Endodermal cell (in vitro differentiated cells): ENCODE results near the gene PTPN5. TPM values are rescaled to one million over a fixed set of nuclear protein-coding genes. Genes with fewer than 3 reads are reported as not detected.

Experiments
- DNase-seq: peaks from one replicate; pipeline ENCODE4 v3.0.0-alpha.2; 2017
- H3K27ac ChIP-seq: 2 replicates; pipeline ENCODE4 v1.5.1; 2013; ENCODE audit warnings: mild to moderate bottlenecking, low read depth, low read length, moderate library complexity
- H3K27me3 ChIP-seq: 2 replicates; pipeline ENCODE4 v1.6.1; 2013; ENCODE audit warnings: mild to moderate bottlenecking, low read length, moderate library complexity; ENCODE audit not compliant: insufficient read depth, control insufficient read depth, poor library complexity, severe bottlenecking
- H3K36me3 ChIP-seq: 2 replicates; pipeline ENCODE4 v1.7.0; 2013; ENCODE audit warnings: mild to moderate bottlenecking, low read length, moderate library complexity; ENCODE audit not compliant: control insufficient read depth, insufficient read depth
- H3K4me1 ChIP-seq: one replicate; pipeline ENCODE4 v1.7.0; 2013; ENCODE audit warnings: low read length; ENCODE audit not compliant: control insufficient read depth, insufficient read depth
- H3K4me3 ChIP-seq: 2 replicates; pipeline ENCODE4 v1.5.1; 2013; ENCODE audit warnings: mild to moderate bottlenecking, low read length, moderate library complexity
- H3K9ac ChIP-seq: 2 replicates; pipeline ENCODE4 v1.6.1; 2013; ENCODE audit warnings: mild to moderate bottlenecking, low read length, moderate library complexity; ENCODE audit not compliant: poor library complexity, severe bottlenecking; ENCODE audit errors: extremely low read depth
- H3K9me3 ChIP-seq: 2 replicates; pipeline ENCODE4 v1.6.1; 2013; ENCODE audit warnings: mild to moderate bottlenecking, low read length, moderate library complexity; ENCODE audit not compliant: control insufficient read depth
- H3K27ac Mint-ChIP-seq: 2 replicates; pipeline ENCODE4 v1.8.0; 2020; ENCODE audit warnings: mixed read lengths
- H3K27me3 Mint-ChIP-seq: 2 replicates; pipeline ENCODE4 v1.8.0; 2021; ENCODE audit warnings: mild to moderate bottlenecking, mixed read lengths; ENCODE audit not compliant: insufficient read depth
- H3K36me3 Mint-ChIP-seq: 2 replicates; pipeline ENCODE4 v1.8.0; 2020; ENCODE audit warnings: low read depth, mixed read lengths
- H3K4me1 Mint-ChIP-seq: 2 replicates; pipeline ENCODE4 v1.8.0; 2020; ENCODE audit warnings: mixed read lengths
- H3K4me3 Mint-ChIP-seq: 2 replicates; pipeline ENCODE4 v1.8.0; 2020; ENCODE audit warnings: mild to moderate bottlenecking, moderate library complexity, mixed read lengths
- H3K9me3 Mint-ChIP-seq: 2 replicates; pipeline ENCODE4 v1.8.0; 2020; ENCODE audit warnings: mild to moderate bottlenecking, mixed read lengths
- CTCF ChIP-seq: fragments of 200-600 bp; sonication (generic); conservative IDR thresholded peaks from 2 replicates; pipeline ENCODE4 v1.5.0; 2021; ENCODE audit warnings: antibody characterized with exemption, mild to moderate bottlenecking
- WGBS, 2 experiments: methylation state at CpG; one replicate each; pipeline versions ENCODE4 v1.1.5 to v1.1.7; 2013; ENCODE audit warnings: missing lambda C conversion rate in 2 of 2, mixed read lengths in 1 of 2; ENCODE audit not compliant: insufficient coverage in 1 of 2, insufficient read length in 1 of 2; 5-methylcytosine and 5-hydroxymethylcytosine counted together
- total RNA-seq, 2 donors: library from RNA; stranded (reverse); fragmentation: NEBNext Ultra II Directional in 1 of 2; extraction: Animal tissue kit (Norgen Biotek cat#: 25700) in 1 of 2; gene quantifications; 2 replicates in 1 of 2; 3 replicates in 1 of 2; pipeline ENCODE4 v1.2.1, GENCODE V29; 2021

PTPN5 gene
- total RNA-seq, 2 donors from 2014 or later = 27.6 to 51.0 TPM

GRCh38 chr11:18704045-18704645 lies 87.5 kb downstream of the PTPN5 start:
- no peak overlapping the region for H3K27ac ChIP-seq
- H3K9me3 ChIP-seq = no peaks in the 10 kb centered on the region
- H3K36me3 ChIP-seq = peaks cover 4% of the 10 kb centered on the region
- Mint-ChIP-seq H3K4me1 (peaks cover 51% of the 10 kb centered on the region), H3K4me3 (no peak overlapping the region), H3K27ac (no peak overlapping the region), H3K9me3 (no peaks in the 10 kb centered on the region), H3K36me3 (peaks cover 7% of the 10 kb centered on the region), H3K27me3 (peaks cover 22% of the 10 kb centered on the region)
- no peaks in the 10 kb centered on the region for H3K27me3 ChIP-seq
- no peak for TF ChIP-seq CTCF
- DNase-seq = no peak
- H3K4me3 ChIP-seq = peak overlapping the region; percentile 11
- H3K4me1 ChIP-seq = peaks cover 26% of the 10 kb centered on the region
- H3K9ac ChIP-seq = no peak overlapping the region
- WGBS, 2 experiments = 89 to 94% methylated on average over 4 to 5 of the region's 5 CpGs

- 0 to 48% methylated on average over 1 to 2 of the region's 2 CpGs for WGBS, 2 experiments
- H3K27ac Mint-ChIP-seq = no peak overlapping the region
- no peak for TF ChIP-seq CTCF
These were observed 88.4 kb downstream of the PTPN5 start for GRCh38 chr11:18703001-18703763.

GRCh38 chr11:18701614-18702216 lies 89.9 kb downstream of the PTPN5 start:
- Mint-ChIP-seq H3K4me1 (peaks cover 36% of the 10 kb centered on the region), H3K4me3 (no peak overlapping the region), H3K27ac (no peak overlapping the region), H3K9me3 (no peaks in the 10 kb centered on the region), H3K36me3 (peaks cover 7% of the 10 kb centered on the region), H3K27me3 (peaks cover 28% of the 10 kb centered on the region)
- Histone ChIP-seq H3K36me3 (peaks cover 4% of the 10 kb centered on the region), H3K27me3 (peaks cover 9% of the 10 kb centered on the region), H3K9ac (no peak overlapping the region), H3K4me1 (peaks cover 15% of the 10 kb centered on the region), H3K4me3 (no peak overlapping the region), H3K9me3 (no peaks in the 10 kb centered on the region), H3K27ac (no peak overlapping the region)
- no peak for DNase-seq
- 82 to 92% methylated on average over 12 to 17 of the region's 17 CpGs for WGBS, 2 experiments
- TF ChIP-seq CTCF = no peak

More at GRCh38 chr11:18703001-18703763, 88.4 kb downstream of the PTPN5 start:
- peaks cover 43% of the 10 kb centered on the region for H3K4me1 Mint-ChIP-seq
- H3K4me3 ChIP-seq = no peak overlapping the region
- H3K9me3 Mint-ChIP-seq = no peaks in the 10 kb centered on the region
- H3K36me3 Mint-ChIP-seq = peaks cover 7% of the 10 kb centered on the region
- H3K27me3 ChIP-seq = no peaks in the 10 kb centered on the region
- H3K36me3 ChIP-seq = peaks cover 4% of the 10 kb centered on the region
- DNase-seq = no peak
- no peaks in the 10 kb centered on the region for H3K9me3 ChIP-seq
- no peak overlapping the region for H3K4me3 Mint-ChIP-seq
- H3K9ac ChIP-seq = no peak overlapping the region
- H3K27ac ChIP-seq = no peak overlapping the region
- H3K27me3 Mint-ChIP-seq = peaks cover 22% of the 10 kb centered on the region
- H3K4me1 ChIP-seq = peaks cover 20% of the 10 kb centered on the region
